GM18868 (cell line): Measurements from ENCODE around the gene HSFX4.
"Not testable (repeated sequence)": the region's sequence is repeated elsewhere in the genome, so short reads cannot be mapped to it uniquely, and the experiment has no call there.

Experiments
- ATAC-seq: cut with Tn5 transposase; IDR thresholded peaks from one replicate; pipeline ENCODE4 v1.9.1; 2021; ENCODE audit warnings: mild to moderate bottlenecking, moderate library complexity; ENCODE audit not compliant: unreplicated experiment

The HSFX4 gene

GRCh38 chrX:149929400-149929799 is at the start of gene HSFX4:
Gene HSFX4 (plus strand): TSS chrX:149929573. CDS start chrX:149929645, 72 bp downstream.
- ATAC-seq: not testable (repeated sequence)

- no peak for ATAC-seq
Observed at GRCh38 chrX:149881081-149881711, 48.2 kb upstream of the HSFX4 start, which contains the start of gene MAGEA8. Gene MAGEA8 (plus strand): TSS chrX:149881183. CDS start chrX:149884273, 3,090 bp downstream.

- not testable (repeated sequence) for ATAC-seq
Observed at GRCh38 chrX:149890828-149891227, 38.5 kb upstream of the HSFX4 start.

DNA sequence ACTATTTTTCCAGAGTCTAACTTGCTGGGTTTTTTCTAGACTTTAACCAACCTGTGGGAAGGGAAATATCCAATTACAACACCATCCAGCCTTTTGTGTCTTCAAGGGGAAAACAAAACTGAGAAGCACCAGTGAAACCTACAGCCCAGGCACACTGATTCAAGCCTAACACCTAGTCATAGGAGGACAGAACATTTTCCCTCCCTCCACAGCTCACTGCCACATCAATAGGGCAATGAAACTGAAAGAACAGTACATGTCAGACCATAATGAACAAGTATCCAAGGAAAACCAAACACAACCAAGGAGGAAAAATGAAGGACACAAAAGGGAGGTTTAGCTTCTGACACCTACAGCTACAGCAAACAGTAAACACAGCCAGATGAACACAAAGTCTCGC is 30.8 kb upstream of the HSFX4 start:
- ATAC-seq: no peak

GRCh38 chrX:149903889-149904748 is 25.3 kb upstream of the HSFX4 start:
- peak; percentile 84 for ATAC-seq

- peak; percentile 77 for ATAC-seq
Observed at GRCh38 chrX:149908308-149908707, 21.1 kb upstream of the HSFX4 start.

- ATAC-seq: no peak
Observed at GRCh38 chrX:149908727-149909126, 20.6 kb upstream of the HSFX4 start.

DNA sequence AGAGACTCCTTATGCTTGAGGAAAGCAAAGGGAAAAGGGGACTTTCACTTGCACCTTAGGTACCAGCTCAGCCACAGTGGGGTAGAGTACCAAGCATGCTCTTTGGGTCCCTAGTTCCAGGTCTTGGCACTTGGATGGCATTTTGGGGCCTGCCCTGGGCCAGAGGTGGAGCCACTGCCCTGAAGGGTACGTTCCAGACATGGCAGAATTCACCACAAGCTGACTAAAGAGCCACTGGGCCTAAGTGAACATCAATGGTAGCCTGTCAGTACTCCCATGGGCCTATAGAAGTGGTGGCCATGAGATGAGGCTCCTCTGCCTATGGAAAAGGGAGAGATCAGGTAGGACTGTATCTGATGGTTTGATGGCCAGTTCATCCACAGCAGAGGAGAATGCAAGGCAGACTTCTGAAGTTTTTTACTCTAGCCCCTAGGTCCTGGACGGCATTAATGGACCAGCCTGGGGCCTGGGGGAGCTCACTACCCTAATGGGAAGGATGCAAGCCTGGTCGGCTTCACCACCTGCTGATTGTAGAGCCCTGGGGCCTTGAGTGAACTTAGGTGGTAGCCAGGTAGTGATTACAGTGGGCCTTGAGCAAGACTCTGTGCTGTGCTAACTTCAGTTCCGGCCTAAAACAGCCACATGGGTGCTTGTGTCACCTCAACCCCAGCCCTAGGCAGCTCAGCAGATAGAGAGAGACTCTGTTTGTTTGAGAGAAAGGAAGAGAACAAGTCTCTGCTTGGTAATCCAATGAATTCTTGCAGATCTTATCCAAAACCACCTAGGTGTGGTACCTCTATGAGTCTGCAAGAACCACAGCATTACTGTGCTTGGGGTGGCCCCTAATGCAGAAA is 19.8 kb upstream of the HSFX4 start:
- ATAC-seq: no peak

- ATAC-seq: no peak
Observed at GRCh38 chrX:149910178-149910695, 19.1 kb upstream of the HSFX4 start.

DNA sequence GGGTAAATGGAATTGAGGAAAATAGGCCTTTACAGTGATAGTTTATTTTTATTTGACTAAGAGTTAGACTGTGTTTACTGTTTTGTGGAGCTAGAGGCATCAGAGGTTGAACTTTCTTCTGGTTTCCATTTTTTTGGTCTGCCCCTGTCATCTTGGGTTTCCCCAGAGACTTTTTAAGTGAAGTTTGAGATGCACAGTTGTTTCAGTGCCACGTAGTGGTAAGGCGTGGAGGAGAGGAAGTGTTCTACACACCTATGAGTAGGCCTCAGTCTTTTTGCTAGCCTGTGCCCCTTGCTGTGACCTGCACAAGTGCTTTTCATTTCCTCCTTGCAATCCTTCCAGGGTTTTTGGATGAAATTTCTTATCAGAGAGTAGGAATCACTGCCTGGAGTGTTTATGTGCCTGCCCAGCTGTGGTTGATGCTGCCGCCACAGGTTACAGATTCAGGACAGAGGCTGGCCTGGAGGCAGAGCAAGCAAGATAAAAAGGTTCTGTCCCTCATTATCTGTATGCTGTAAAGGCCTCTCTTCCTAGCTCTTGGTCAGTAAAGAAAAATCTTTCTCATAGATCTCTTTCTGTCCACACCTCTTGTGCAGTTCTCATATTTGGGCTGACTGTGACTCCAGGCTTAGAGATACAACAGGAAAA is 12.5 kb upstream of the HSFX4 start:
- peak; percentile 98 for ATAC-seq

DNA sequence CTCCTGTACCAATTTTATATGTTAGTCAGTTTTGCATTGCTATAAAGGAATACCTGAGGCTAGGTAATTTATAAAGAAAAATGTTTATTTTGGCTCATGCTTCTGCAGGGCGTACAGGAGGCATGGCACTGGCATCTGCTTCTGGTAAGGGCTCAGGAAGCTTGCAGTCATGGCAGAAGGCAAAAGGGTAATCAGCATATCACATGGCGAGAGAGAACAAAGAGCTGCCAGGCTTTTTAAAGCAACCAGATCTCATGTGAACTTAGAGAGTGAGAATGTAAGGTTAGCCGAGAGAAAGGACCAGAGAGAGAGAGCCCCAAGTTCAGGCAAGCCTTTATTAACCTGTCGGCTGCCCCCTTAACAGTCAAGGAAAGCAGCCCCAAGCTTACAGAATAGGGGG is 5.5 kb upstream of the HSFX4 start:
- ATAC-seq: not testable (repeated sequence)

GRCh38 chrX:149924434-149924833 is 4.9 kb upstream of the HSFX4 start:
- ATAC-seq: not testable (repeated sequence)

GRCh38 chrX:149927245-149927963 is 2.0 kb upstream of the HSFX4 start:
- peak; percentile 70 for ATAC-seq

DNA sequence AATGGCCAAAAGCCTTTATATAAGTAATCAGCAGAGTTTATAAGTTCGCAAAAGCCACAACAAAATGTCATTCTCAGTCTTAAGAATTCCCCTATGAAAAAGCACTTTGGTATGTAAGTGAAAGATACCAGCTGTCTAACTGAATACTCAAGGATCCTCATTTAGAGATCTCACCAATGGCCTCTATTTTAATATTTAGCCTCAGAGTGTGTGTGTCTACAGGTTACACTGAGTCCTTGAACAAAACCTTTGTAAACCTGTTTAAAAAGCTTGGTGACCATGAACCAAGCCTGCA is 1.5 kb upstream of the HSFX4 start:
- peak; percentile 60 for ATAC-seq

DNA sequence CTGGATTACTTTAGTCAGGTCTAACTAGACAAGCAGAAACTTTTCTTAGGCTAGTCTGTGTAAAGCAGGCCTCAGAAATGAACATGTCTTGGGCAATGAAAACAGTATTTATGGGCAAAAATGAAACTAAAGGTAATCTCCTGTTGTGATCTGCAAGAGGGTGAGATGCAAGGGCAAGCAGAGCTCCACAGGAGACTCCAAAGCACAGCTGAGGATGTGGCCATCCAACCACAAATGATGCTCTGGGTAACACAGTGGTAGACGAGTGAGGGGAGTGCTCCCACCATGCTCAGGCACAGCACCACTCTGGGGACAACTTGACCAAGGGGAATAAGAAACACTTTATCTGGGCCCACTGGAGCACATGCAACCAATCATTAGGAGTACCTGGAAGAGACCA is 738 bp upstream of the HSFX4 start:
- ATAC-seq: not testable (repeated sequence)

GRCh38 chrX:149931355-149931754 is 2.0 kb downstream of the HSFX4 start:
- not testable (repeated sequence) for ATAC-seq

GRCh38 chrX:149932150-149932549 is 2.8 kb downstream of the HSFX4 start:
- not testable (repeated sequence) for ATAC-seq

- ATAC-seq: not testable (repeated sequence)
Observed at GRCh38 chrX:149932970-149933369, 3.6 kb downstream of the HSFX4 start.

DNA sequence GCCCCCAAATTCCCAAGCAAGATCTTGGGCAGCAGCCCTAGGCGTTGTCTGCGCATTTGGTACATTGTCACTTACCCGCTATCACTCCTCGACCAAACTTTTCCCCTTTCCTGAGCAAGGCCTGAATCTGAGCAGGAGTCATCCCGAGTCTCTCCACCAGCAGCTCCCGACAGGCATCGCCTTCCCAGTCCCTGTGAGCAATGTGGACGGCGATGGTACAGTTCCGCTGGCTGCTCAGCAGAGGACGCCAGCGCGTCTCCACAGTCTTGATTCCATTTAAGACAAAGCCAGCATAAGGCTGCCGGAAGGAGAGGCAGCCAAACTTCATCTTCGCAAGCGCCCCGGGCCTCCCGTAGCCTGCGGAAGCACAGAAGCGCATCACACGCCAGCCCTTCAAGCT is 4.2 kb downstream of the HSFX4 start:
- ATAC-seq: not testable (repeated sequence)

GRCh38 chrX:149937328-149937727 is 8.0 kb downstream of the HSFX4 start:
- ATAC-seq: not testable (repeated sequence)
